Measurements from ENCODE around the gene ZNF777. TPM values are rescaled to one million over a fixed set of nuclear protein-coding genes. Genes with fewer than 3 reads are reported as not detected.

Gene ZNF777
- 3.2 and 3.6 TPM in 2 replicates for total RNA-seq (2012; rRNA removed)
- polyA plus RNA-seq (2012; rRNA removed) = 6.5 and 7.9 TPM in 2 replicates
- 4.9 and 7.9 TPM in 2 replicates for polyA plus RNA-seq (2012; cell fraction: cytosol; rRNA removed)
- polyA plus RNA-seq (2012; cell fraction: nucleus; rRNA removed; ENCODE audit: low replicate concordance) = 5.6 and 10.0 TPM in 2 replicates
- Bru-seq, nascent RNA = percentile 77 among the genes with signal in this experiment
- BruChase-seq, experiment 1, labeled RNA remaining after a 6-hour chase = percentile 70 among the genes with signal in this experiment
- percentile 71 among the genes with signal in this experiment for BruChase-seq, experiment 2, labeled RNA remaining after a 2-hour chase
- long read RNA-seq, partial matches to known transcripts = 12 of 20 reads
- long read RNA-seq, other reads (novel, unspliced or antisense) = 6 of 20 reads

DNA sequence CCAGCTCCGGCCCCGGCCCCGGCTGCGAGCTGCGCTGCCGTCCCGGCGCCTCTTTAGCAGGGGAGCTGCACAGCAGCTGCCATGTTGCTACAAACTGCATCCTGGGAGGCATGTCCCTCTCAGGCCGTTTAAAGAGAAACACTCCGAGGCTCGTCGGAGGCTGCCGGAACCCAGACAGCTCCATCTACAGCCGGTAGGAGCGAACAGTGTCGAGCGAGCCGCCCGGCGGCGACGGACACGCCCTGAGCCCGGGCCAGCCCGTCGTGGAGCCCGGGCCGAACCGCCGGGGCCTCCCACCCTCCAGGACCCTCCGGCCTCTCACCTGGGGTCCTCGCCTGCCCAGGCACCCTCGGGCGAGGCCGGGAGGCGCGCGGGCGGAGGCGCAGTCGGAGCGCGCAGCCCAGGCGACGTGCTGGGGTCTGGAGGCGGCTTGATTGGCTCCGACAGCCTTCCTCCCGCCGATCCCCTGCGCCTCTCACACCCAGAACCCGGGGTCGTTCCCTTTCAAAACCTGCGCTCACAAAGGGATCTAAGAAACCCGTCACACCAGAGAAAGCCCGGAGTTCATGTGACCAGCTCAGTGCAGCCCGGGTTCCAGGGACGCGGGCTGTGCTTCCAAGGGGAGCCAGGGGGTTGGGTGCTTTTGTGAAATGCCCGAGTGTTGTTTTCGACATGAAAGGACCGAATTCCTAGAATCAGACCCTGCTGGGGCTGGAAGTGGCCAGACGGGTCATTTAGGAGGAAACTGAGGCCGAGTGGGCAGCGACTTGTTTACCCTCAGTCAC, at the start of gene ZNF777:
ZNF777 (minus strand) TSS at position 570 of the 785 bp plus-strand sequence. CDS start 5,040 bp downstream, outside the sequence.
- ChIA-PET POLR2A (ENCODE audit: unreplicated experiment) (interaction anchor here (1.0 kb wide), 1 partner anchor 199 kb away, joined by 4 read pairs; the partner anchor contains the start of gene ZNF783), CTCF (interaction anchor here (0.6 to 1.1 kb wide), 2 partner anchors 36 to 308 kb away, joined by 3 read pairs; no protein-coding TSS in a partner anchor)
- WGBS, 2 experiments (ENCODE audit: extremely low coverage in 2 of 2, insufficient read length in 1 of 2) = 0% methylated on average over 19 of the region's 64 CpGs; no CpG with 5 or more reads in 1 of the 2 experiments
- Histone ChIP-seq H2BK120ac (ENCODE audit: low read depth, low read length) (peak within 1 kb of the TSS; percentile 46), H3K4me1 (ENCODE audit: control insufficient read depth, insufficient read depth, low read length) (peaks cover 5% of the 10 kb centered on the region; the same call in 1 of the 2 replicates), H3K18ac (ENCODE audit: low read depth, low read length) (peak within 1 kb of the TSS; percentile 48), H3K4ac (ENCODE audit: low read depth, low read length) (peak within 1 kb of the TSS; percentile 83), H2BK5ac (ENCODE audit: low read depth, low read length, poor library complexity, severe bottlenecking) (peak within 1 kb of the TSS; percentile 86), H3K36me3 (ENCODE audit: control insufficient read depth, insufficient read depth, low read length) (peaks cover 5% of the 10 kb centered on the region; the same call in 1 of the 2 replicates), H2BK15ac (ENCODE audit: low read depth, low read length) (no peak within 1 kb of the TSS; the same call in 2 of the 3 replicates), H3K27me3 (ENCODE audit: control insufficient read depth, insufficient read depth, low read length) (no peaks in the 10 kb centered on the region), H2BK20ac (ENCODE audit: low read depth, low read length) (no peak within 1 kb of the TSS), H3K14ac (replicated peaks; ENCODE audit: low read depth, low read length) (peak within 1 kb of the TSS; percentile 95), H4K5ac (ENCODE audit: low read depth, low read length) (peak within 1 kb of the TSS; percentile 90), H3K4me3 (ENCODE audit: insufficient read depth, low read depth, low read length) (peak within 1 kb of the TSS; percentile 91), H4K91ac (ENCODE audit: insufficient read depth, low read depth, low read length) (peak within 1 kb of the TSS; percentile 75), H3K79me1 (ENCODE audit: low read depth in 1 of 2, low read length in 2 of 2) (peaks cover 24 to 37% of the 10 kb centered on the region in 2 experiments), H3K4me2 (ENCODE audit: low read depth, low read length) (peak within 1 kb of the TSS; percentile 94), H2AFZ (replicated peaks; ENCODE audit: low read length, poor library complexity) (peak within 1 kb of the TSS; percentile 98), H2AK9ac (replicated peaks; ENCODE audit: low read depth, low read length, poor library complexity) (peak within 1 kb of the TSS; percentile 94), H3K9me1 (ENCODE audit: insufficient read depth, low read length) (no peaks in the 10 kb centered on the region; the same call in 1 of the 2 replicates), H4K8ac (ENCODE audit: low read depth in 2 of 2, low read length in 2 of 2) (peak within 1 kb of the TSS; percentile 70 to 89; a peak in 3 of 4 replicates), H3K56ac (ENCODE audit: extremely low read depth, insufficient read depth, low read length) (peak within 1 kb of the TSS; percentile 84), H3K9ac (ENCODE audit: low read depth, low read length) (peak within 1 kb of the TSS; percentile 66), H4K20me1 (ENCODE audit: insufficient read depth, low read length) (peaks cover 16% of the 10 kb centered on the region), H3K27ac (ENCODE audit: insufficient read depth, low read length) (peak within 1 kb of the TSS; percentile 79), H3K23ac (ENCODE audit: low read depth, low read length) (peak within 1 kb of the TSS; percentile 39; the same call in 1 of the 2 replicates), H3K9me3 (ENCODE audit: control insufficient read depth, insufficient read depth, low read length) (no peaks in the 10 kb centered on the region), H2AK5ac (ENCODE audit: low read depth, low read length) (no peak within 1 kb of the TSS)
- in situ Hi-C loops (cut with MboI; ENCODE audit: low sequenced_read_pairs) = no loop called here
- peak; percentile 87 for DNase-seq
- ATAC-seq (ENCODE audit: low read depth) = peak; percentile 97
- no TSS peak for BruUV-seq (replicated peaks)
- intact Hi-C loops (cut with micrococcal nuclease) = loop anchor here (1.0 to 10.0 kb wide), 2 partner anchors 36 to 164 kb away; no protein-coding TSS in a partner anchor
- dilution Hi-C loops (cut with HindIII; ENCODE audit: low sequenced_read_pairs, unreplicated experiment) = no loop called here
- no peak for TF ChIP-seq BHLHE40 (IDR thresholded peaks at IDR 0.05; ENCODE audit: low read depth, low read length)
- TF ChIP-seq, protein P1, sequence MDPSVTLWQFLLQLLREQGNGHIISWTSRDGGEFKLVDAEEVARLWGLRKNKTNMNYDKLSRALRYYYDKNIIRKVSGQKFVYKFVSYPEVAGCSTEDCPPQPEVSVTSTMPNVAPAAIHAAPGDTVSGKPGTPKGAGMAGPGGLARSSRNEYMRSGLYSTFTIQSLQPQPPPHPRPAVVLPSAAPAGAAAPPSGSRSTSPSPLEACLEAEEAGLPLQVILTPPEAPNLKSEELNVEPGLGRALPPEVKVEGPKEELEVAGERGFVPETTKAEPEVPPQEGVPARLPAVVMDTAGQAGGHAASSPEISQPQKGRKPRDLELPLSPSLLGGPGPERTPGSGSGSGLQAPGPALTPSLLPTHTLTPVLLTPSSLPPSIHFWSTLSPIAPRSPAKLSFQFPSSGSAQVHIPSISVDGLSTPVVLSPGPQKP (IDR thresholded peaks at IDR 0.05; ENCODE audit: borderline replicate concordance, low read depth, low read length) = no peak
- peak; percentile 63; the same call in 1 of the 2 replicates for TF ChIP-seq POLR2A (IDR thresholded peaks at IDR 0.05; ENCODE audit: low read depth, low read length)
- TF ChIP-seq, protein P2, sequence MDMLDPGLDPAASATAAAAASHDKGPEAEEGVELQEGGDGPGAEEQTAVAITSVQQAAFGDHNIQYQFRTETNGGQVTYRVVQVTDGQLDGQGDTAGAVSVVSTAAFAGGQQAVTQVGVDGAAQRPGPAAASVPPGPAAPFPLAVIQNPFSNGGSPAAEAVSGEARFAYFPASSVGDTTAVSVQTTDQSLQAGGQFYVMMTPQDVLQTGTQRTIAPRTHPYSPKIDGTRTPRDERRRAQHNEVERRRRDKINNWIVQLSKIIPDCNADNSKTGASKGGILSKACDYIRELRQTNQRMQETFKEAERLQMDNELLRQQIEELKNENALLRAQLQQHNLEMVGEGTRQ (IDR thresholded peaks at IDR 0.05; ENCODE audit: low read depth, low read length) = no peak
- TF ChIP-seq, protein P3, sequence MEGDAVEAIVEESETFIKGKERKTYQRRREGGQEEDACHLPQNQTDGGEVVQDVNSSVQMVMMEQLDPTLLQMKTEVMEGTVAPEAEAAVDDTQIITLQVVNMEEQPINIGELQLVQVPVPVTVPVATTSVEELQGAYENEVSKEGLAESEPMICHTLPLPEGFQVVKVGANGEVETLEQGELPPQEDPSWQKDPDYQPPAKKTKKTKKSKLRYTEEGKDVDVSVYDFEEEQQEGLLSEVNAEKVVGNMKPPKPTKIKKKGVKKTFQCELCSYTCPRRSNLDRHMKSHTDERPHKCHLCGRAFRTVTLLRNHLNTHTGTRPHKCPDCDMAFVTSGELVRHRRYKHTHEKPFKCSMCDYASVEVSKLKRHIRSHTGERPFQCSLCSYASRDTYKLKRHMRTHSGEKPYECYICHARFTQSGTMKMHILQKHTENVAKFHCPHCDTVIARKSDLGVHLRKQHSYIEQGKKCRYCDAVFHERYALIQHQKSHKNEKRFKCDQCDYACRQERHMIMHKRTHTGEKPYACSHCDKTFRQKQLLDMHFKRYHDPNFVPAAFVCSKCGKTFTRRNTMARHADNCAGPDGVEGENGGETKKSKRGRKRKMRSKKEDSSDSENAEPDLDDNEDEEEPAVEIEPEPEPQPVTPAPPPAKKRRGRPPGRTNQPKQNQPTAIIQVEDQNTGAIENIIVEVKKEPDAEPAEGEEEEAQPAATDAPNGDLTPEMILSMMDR (conservative IDR thresholded peaks at IDR 0.05; ENCODE audit: low read depth, low read length) = peak; percentile 60
- TF ChIP-seq NFE2L2 (IDR thresholded peaks at IDR 0.05; ENCODE audit: low read depth, low read length) = no peak
- no peak for TF ChIP-seq CHD1 (IDR thresholded peaks at IDR 0.05; ENCODE audit: low read depth, low read length)
- TF ChIP-seq FOS (IDR thresholded peaks at IDR 0.05; ENCODE audit: low read depth, low read length) = no peak
- 0 out of 2 replicates have a peak, but pooled peaks have one; percentile 26 for TF ChIP-seq RAD21 (IDR thresholded peaks at IDR 0.05; ENCODE audit: low read length)
- no peak for TF ChIP-seq RCOR1 (IDR thresholded peaks at IDR 0.05; ENCODE audit: insufficient replicate concordance, low read length)
- peak; percentile 76; the same call in 1 of the 2 replicates for TF ChIP-seq MXI1 (IDR thresholded peaks at IDR 0.05; ENCODE audit: borderline replicate concordance, low read depth, low read length)

Measured in IMR-90 (cell line).